ENCODE results near the gene GNAQ.

DNA sequence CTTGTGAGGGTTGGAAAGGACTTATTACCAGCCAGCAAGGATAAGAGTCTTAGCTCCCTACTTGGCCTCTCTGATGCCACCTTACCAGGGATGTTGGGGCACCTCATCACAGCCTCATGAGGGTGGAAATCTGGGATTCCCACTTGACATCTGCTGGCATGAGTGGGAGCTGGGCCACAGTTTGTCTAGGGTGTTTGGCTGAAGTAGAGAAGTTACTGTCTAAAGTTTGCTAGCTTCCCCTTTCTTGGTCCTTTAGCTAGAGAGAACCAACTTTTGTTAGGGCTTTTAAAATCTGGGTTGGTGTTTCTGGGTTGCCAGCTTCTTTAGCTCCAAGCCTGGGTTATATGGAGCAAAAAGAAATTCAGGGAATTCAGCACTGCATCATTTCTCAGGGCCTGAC, 326.0 kb downstream of the GNAQ start:
- TF ChIP-seq GATA2 (IDR thresholded peaks at IDR 0.05; ENCODE audit: low read depth, low read length) (no peak), GATA3 (IDR thresholded peaks at IDR 0.05; ENCODE audit: low read depth, low read length) (no peak)

All from SH-SY5Y (cell line).